HepG2 (cell line): ENCODE measurements around the gene EIF4A3. TPM values are rescaled to one million over a fixed set of nuclear protein-coding genes. Genes with fewer than 3 reads are reported as not detected.

Experiments
- ASH2L ChIP-seq: fragments of 300-600, 200-600 bp; sonication (generic); IDR thresholded peaks from 2 replicates; pipeline ENCODE4 v1.7.0; 2017; ENCODE audit warnings: low read depth, mild to moderate bottlenecking, moderate library complexity, mixed read lengths, low read length; ENCODE audit not compliant: insufficient read length
- FOXC1 ChIP-seq: sonication (generic); formaldehyde crosslinking; IDR thresholded peaks from 2 replicates; pipeline ENCODE4 v1.8.0; 2022; ENCODE audit warnings: mild to moderate bottlenecking, missing genetic modification reagents, borderline replicate concordance
- FOXJ3 ChIP-seq: sonication (generic); formaldehyde crosslinking; IDR thresholded peaks from 2 replicates; pipeline ENCODE4 v1.4.0; 2020; ENCODE audit warnings: missing genetic modification reagents, mild to moderate bottlenecking, borderline replicate concordance
- LBX2 ChIP-seq: sonication (generic); formaldehyde crosslinking; IDR thresholded peaks from 2 replicates; pipeline ENCODE4 v1.5.0; 2020; ENCODE audit warnings: missing genetic modification reagents, mild to moderate bottlenecking, borderline replicate concordance
- MTA3 ChIP-seq: sonication (generic); formaldehyde crosslinking; IDR thresholded peaks from 2 replicates; pipeline ENCODE4 v1.4.0; 2020; ENCODE audit warnings: missing genetic modification reagents
- PHF20 ChIP-seq: sonication (generic); formaldehyde crosslinking; IDR thresholded peaks from 2 replicates; pipeline ENCODE4 v1.5.0; 2020; ENCODE audit warnings: mild to moderate bottlenecking, missing genetic modification reagents
- POGZ ChIP-seq: sonication (generic); formaldehyde crosslinking; IDR thresholded peaks from 2 replicates; pipeline ENCODE4 v1.4.0; 2020; ENCODE audit warnings: mild to moderate bottlenecking, missing genetic modification reagents
- PRDM10 ChIP-seq: sonication (generic); formaldehyde crosslinking; IDR thresholded peaks from 2 replicates; pipeline ENCODE4 v1.4.0; 2020; ENCODE audit warnings: low read depth, missing genetic modification reagents
- SMC3 ChIP-seq: IDR thresholded peaks from 2 replicates; pipeline ENCODE4 v1.6.1; 2011; ENCODE audit warnings: low read length, improper control_type of control experiment
- SUZ12 ChIP-seq: fragments of 150-350 bp; IDR thresholded peaks from 2 replicates; pipeline ENCODE4 v1.6.1; 2014; ENCODE audit warnings: low read depth, low read length
- U2AF2 ChIP-seq: fragments of 200-400 bp; formaldehyde crosslinking; IDR thresholded peaks from 2 replicates; pipeline ENCODE4 v1.6.1; 2017; ENCODE audit warnings: low read depth, mild to moderate bottlenecking, low read length
- ZC3H4 ChIP-seq: sonication (generic); formaldehyde crosslinking; IDR thresholded peaks from 2 replicates; pipeline ENCODE4 v1.4.0; 2020; ENCODE audit warnings: missing genetic modification reagents, borderline replicate concordance
- ZNF282 ChIP-seq: fragments of 450-650 bp; IDR thresholded peaks from 2 replicates; pipeline ENCODE4 v1.6.1; 2018; ENCODE audit not compliant: partially characterized antibody
- ZNF333 ChIP-seq: sonication (generic); formaldehyde crosslinking; IDR thresholded peaks from 2 replicates; pipeline ENCODE4 v1.4.0; 2020; ENCODE audit warnings: mild to moderate bottlenecking, missing genetic modification reagents, borderline replicate concordance
- ZNF556 ChIP-seq: sonication (generic); formaldehyde crosslinking; IDR thresholded peaks from 2 replicates; pipeline ENCODE4 v1.4.0; 2020; ENCODE audit warnings: mild to moderate bottlenecking, missing genetic modification reagents, borderline replicate concordance
- ZNF564 ChIP-seq: sonication (generic); formaldehyde crosslinking; IDR thresholded peaks from 2 replicates; pipeline ENCODE4 v1.8.1; 2023; ENCODE audit warnings: mild to moderate bottlenecking, missing genetic modification reagents
- ZNF678 ChIP-seq: sonication (generic); formaldehyde crosslinking; IDR thresholded peaks from 2 replicates; pipeline ENCODE4 v1.4.0; 2020; ENCODE audit warnings: mild to moderate bottlenecking, missing genetic modification reagents
- ZNF687 ChIP-seq: sonication (generic); formaldehyde crosslinking; IDR thresholded peaks from 2 replicates; pipeline ENCODE4 v1.5.1; 2020; ENCODE audit warnings: mild to moderate bottlenecking, missing genetic modification reagents, moderate library complexity
- ZNF703 ChIP-seq: sonication (generic); formaldehyde crosslinking; IDR thresholded peaks from 2 replicates; pipeline ENCODE4 v1.5.1; 2020; ENCODE audit warnings: missing genetic modification reagents, mild to moderate bottlenecking, moderate library complexity, borderline replicate concordance
- ZNF839 ChIP-seq: sonication (generic); formaldehyde crosslinking; IDR thresholded peaks from 2 replicates; pipeline ENCODE4 v1.4.0; 2020; ENCODE audit warnings: missing genetic modification reagents, mild to moderate bottlenecking, borderline replicate concordance
- ZSCAN31 ChIP-seq: sonication (generic); formaldehyde crosslinking; IDR thresholded peaks from 2 replicates; pipeline ENCODE4 v1.5.0; 2020; ENCODE audit warnings: low read depth, mild to moderate bottlenecking, missing genetic modification reagents
- polyA plus RNA-seq, 8 experiments: library from polyadenylated mRNA; depleted of rRNA in 3 of 8; stranded (reverse) in 7 of 8; unstranded in 1 of 8; fragments of >200 nt; fragmentation: Illumina TruSeq in 4 of 8; extraction: Trizol in 4 of 8; gene quantifications; 2 replicates each; pipeline versions ENCODE4 v1.2.1 to v1.2.3, GENCODE V29; 2011 to 2016; ENCODE audit warnings: low read depth in 4 of 8, missing spikeins in 1 of 8, mixed read lengths in 1 of 8; ENCODE audit not compliant: insufficient read depth in 1 of 8
- total RNA-seq, 5 experiments: library from RNA; depleted of rRNA; stranded (reverse); fragments of >200 nt; fragmentation: Illumina TruSeq; extraction: Trizol; gene quantifications; 2 replicates each; pipeline ENCODE4 v1.2.3, GENCODE V29; 2016; ENCODE audit warnings: low read depth in 1 of 5

EIF4A3 gene
- total and polyA plus RNA-seq, 2 of the 13 experiments (the other 11 are each of a cell fraction or from before 2014, with no cell fraction given) = 145 to 187 TPM

GRCh38 chr17:80147035-80147822 lies at the start of gene EIF4A3 (continued):
- TF ChIP-seq ZNF564 (peak; percentile 80; the same call in 1 of the 2 replicates), ASH2L (peak; percentile 85), POGZ (peak; percentile 97), ZNF282 (no peak), ZNF687 (CRISPR knock-in tag) (peak; percentile 97), ZC3H4 (0 out of 2 replicates have a peak, but pooled peaks have one; percentile 22), ZNF556 (CRISPR knock-in tag) (peak; percentile 95), MTA3 (CRISPR knock-in tag) (no peak), PRDM10 (peak; percentile 63), FOXJ3 (CRISPR knock-in tag) (peak; percentile 64; the same call in 1 of the 2 replicates), PHF20 (CRISPR knock-in tag) (peak; percentile 83), ZNF333 (0 out of 2 replicates have a peak, but pooled peaks have one; percentile 67), ZSCAN31 (peak; percentile 95), U2AF2 (no peak), ZNF678 (CRISPR knock-in tag) (peak; percentile 87; the same call in 1 of the 2 replicates), ZNF839 (peak; percentile 90; the same call in 1 of the 2 replicates), SUZ12 (no peak), FOXC1 (CRISPR knock-in tag) (peak; percentile 92), ZNF703 (CRISPR knock-in tag) (no peak; the same call in 1 of the 2 replicates), SMC3 (no peak; the same call in 1 of the 2 replicates), LBX2 (CRISPR knock-in tag) (0 out of 2 replicates have a peak, but pooled peaks have one; percentile 89)
